HPDE6-E6E7 (cell line): Measurements from ENCODE around the gene SOCS3.

ENCODE experiments used
- DNase-seq: peaks from one replicate; pipeline ENCODE4 v3.0.0; 2011; ENCODE audit warnings: missing footprints; ENCODE audit errors: extremely low spot score

Gene SOCS3

DNA sequence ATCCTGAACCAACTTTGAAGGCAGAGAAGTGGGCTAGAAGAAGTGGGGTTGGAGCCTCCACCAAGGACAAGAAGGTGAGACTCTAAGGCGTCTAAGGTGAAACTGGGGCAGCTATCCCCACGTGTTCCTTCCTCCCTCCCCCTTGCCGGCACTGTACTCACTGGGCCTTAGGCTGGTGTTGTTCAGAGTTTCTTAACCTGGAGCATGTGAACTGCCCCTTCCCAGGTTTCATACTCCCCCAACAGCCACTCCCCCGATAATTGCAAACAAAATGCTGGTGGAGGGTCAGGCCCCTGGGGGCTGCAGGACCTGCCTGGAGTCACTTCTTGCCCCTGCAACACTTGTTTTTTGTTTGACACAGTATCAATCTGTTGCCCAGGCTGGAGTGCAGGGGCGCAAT is 7.3 kb upstream of the SOCS3 start:
- DNase-seq: no peak

DNA sequence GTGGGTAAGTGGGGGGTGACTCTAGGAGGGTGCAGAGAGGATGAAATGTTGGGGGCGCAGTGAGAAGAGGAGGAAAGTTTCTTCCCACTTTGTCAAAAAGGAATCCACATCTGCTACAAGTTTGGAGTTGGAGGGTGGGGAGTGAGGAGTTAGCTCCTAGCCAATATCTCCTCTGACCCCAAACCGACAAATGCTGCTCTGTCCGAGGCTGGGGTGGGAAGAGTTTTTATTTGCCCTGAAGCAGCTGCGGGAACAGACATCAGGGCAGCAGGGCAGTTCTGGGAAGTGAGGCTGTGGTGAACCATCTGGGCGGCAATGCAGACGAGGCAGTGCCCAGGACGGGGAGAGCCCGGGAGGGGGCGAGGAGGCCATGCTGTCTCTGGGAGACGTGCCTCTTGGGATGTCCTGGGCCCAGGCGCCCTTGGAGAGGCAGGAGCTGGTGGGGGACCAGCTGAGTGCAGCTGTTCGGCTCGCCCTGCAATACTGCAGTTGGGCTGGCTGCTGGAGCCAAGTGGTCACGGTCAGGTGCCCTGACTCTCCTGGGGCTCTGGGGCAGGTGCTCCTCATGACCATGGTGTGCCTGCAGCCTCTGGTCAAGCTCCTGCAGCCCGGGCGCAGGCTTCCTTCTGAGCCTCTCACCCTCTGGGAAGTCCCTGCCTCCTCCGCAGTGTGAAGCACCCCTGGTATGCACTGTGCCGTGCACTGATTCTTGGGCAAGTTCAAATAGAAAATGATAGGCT is 6.4 kb upstream of the SOCS3 start:
- no peak for DNase-seq

GRCh38 chr17:78365561-78366108 is 5.8 kb upstream of the SOCS3 start:
- no peak for DNase-seq

DNA sequence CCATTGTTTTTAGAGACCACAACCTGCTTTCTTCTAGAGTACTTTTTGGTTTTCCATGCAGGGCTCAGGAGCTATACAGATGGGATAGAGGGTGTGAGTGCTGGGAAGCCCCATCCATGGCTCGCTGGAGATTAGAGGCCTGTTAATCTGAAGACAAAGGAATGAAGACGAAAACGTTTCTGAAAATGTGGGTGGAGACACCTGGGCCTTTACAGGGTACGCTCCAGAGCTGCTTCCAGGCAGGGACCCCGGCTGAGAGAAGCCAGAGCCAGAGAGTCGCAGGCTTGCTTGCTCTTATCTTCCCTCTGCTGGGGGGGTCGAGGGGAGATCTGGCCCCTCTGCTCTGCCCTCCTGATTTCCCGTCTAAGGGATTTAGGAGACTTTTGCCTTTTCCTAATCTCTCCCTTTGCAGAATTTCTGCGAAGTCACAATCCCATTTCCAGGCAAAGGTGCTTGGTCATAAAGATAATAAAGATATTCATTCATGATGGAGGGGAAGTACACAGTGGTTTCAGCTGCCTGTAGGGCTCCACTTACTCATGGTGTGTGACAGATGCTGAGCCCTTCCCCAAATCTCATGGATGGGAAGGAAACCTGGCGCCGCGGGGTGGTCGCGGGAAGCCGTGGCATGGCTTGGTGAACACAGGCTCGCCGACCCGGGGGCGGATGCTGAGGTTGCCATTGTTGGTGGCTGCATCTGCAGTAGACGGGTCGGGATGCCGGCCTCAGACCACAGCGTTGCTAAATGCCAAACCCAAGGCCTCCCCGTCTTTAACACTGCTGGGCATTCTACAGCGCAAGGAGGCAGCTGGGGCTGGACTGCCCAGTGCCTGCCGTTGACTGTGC is 4.8 kb upstream of the SOCS3 start:
- no peak for DNase-seq

- DNase-seq: no peak
These were observed 2.8 kb upstream of the SOCS3 start for GRCh38 chr17:78362671-78363070.

DNA sequence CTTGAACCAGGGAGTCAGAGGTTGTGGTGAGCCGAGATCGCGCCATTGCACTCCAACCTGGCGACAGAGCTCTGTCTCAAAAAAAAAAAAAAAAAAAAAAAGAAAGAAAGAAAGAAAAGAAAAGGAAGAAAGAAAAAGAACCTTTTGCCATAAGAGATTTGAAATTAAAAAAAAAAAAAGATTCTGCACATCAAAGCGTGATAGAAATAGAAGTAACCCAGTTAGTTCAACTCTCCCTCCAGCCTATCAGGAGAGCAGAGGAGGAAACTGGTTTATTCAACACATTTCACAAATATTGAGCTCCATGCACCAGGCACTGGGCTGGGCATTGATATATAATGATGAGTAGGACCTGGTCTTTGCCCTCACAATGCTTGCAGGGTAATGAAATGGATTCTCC is 2.4 kb upstream of the SOCS3 start:
- DNase-seq: no peak

GRCh38 chr17:78361225-78361701 is 1.4 kb upstream of the SOCS3 start:
- DNase-seq: no peak

DNA sequence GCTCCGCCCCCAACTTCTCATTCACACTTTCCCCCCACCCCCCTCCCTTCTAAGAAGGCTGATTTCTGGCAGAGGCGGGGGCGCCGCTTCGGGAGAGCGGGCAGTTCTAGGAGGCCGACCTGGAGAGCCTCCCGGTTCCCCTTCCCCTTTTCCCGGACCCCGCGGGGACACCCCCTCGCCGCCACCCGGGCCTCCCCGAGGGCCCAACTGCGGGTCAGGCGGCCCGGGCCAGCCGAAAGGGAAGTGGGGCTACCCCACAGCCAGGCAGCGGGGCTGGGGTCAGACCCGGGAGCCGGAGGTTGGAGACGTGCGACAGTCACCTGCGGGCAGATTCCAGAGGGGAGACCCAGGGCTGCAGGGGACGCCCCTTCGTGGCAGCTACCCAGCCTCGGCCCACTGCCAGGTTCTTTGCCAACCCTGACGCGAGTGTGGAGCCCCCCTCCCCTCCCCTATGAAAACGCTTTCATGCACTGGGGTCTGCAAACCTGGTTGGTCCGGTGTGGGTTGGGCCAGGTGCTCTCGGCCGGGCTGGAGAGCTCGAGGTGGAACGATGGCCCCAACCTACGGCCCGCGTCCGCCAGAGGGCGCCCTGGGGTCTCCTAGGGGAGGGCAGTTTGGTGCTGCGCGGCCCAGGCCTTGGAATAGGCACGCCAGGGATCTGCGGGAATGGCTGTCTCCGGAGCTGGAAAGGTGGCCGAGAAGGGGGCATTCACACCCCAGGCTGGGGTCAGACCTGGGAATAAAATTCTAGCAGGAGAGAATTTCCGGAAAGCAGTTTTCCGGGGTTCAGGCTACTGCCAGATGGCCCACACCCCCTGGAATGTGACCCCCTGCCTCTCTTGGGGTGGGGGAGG is 721 bp upstream of the SOCS3 start:
- peak; percentile 93 for DNase-seq

- DNase-seq: no peak
These were observed 418 bp downstream of the SOCS3 start for GRCh38 chr17:78359321-78359996.

DNA sequence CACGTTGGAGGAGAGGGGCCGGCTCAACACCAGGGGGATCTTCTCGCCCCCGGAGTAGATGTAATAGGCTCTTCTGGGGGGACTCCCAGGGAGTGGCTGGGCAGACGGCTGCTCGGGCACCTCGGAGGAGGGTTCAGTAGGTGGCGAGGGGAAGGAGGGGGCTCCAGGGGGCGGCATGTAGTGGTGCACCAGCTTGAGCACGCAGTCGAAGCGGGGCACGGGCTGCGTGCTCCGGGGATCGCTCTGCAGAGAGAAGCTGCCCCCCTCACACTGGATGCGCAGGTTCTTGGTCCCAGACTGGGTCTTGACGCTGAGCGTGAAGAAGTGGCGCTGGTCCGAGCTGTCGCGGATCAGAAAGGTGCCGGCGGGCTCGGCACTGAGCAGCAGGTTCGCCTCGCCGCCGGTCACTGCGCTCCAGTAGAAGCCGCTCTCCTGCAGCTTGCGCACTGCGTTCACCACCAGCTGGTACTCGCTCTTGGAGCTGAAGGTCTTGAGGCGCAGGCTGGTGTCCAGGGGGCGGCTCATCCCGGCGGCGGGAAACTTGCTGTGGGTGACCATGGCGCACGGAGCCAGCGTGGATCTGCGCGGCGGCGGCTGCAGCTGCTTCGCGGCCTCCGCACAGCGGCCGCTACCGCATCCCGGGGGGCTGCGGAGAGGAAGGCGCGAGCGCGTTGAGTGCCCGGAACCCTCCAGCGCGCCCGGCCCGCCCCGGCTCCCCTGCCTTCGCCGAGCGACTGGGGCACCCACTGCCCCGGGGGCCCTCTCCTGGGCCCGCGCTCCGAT is 1.1 kb downstream of the SOCS3 start:
- no peak for DNase-seq

GRCh38 chr17:78357672-78358537 is 2.0 kb downstream of the SOCS3 start:
- DNase-seq: no peak

- no peak for DNase-seq
These were observed 2.7 kb downstream of the SOCS3 start for GRCh38 chr17:78357177-78357586.

- peak; percentile 92 for DNase-seq
These were observed 3.7 kb downstream of the SOCS3 start for GRCh38 chr17:78356101-78356713.

DNA sequence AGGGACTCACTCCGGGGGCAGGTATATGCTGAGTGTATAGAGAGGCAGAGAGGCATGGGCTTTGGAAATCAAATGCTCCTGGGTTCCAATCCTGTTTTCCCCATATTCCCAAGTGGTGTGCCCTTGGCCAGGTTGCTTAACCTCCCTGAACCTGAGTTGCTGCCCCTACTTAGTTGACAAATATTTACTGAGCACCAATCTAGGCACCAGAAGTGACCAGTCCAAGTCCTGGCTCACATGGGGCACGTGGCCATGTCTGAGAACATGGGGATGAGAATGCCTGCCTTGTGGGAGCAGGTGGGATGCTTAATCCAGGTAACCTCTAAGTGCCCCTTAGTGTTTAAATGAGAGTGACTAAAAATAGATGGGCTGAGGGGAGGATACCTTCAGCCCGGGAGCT is 4.2 kb downstream of the SOCS3 start:
- no peak for DNase-seq

DNA sequence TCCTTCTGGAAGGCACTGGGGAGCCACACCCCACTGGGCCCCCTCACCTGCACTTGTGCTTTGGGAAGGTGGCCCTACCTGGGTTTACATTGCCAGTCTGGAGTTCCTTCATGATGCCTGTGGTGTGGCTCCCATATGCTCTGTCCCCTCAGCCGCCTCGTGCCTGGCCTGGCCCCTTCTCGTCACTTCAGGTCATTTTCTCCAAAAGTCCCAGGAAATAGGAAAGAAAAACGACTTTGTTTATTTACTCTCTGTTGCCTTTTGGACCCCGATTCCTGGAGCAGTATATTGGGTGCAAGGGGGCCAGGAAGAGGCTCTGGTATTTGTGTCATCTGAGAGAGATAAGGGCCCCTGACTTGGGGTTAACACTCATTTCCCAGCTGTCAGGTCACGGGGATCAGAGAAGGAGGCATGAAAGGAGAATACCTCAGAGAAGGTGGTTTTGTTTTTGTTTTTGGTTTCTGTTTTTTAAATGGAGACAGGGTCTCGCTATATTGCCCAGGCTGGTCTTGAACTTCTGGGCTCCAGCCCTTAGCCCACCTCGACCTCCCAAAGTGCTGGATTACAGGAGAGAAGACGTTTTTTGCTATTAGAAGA is 4.7 kb downstream of the SOCS3 start:
- no peak for DNase-seq

DNA sequence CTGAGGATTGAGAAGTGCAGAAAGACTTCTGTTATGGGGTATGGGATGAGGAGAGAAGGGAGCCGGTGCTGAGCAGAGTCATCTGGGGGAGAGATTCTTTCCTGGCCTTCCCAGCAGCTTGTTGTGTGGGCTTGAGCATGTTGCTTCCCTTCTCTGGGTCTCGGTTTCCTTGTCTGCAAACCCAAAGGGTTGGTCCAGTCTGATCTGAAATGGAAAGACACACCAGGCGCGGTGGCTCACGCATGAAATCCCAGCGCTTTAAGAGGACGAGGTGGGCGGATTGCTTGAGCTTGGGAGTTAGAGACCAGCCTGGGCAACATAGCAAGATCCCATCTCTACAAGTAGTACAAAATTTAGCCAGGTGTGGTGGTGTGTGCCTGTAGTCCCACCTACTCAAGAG is 6.0 kb downstream of the SOCS3 start:
- DNase-seq: no peak

- DNase-seq: peak; percentile 82
These were observed 8.3 kb downstream of the SOCS3 start for GRCh38 chr17:78351449-78352006.
